Lower leg skin (tissue), 4 donors: ENCODE measurements around the gene MTERF2. TPM values are rescaled to one million over a fixed set of nuclear protein-coding genes. Genes with fewer than 3 reads are reported as not detected.

Experiments used
- DNase-seq, 2 donors: peaks; one replicate each; pipeline ENCODE4 v3.0.0-alpha.2; 2019; ENCODE audit warnings: low spot score in 2 of 2
- H3K4me3 ChIP-seq: fragments of 200-600 bp; sonication (generic); 2 replicates; pipeline ENCODE4 v1.5.1; 2017; ENCODE audit warnings: mild to moderate bottlenecking, low read depth; ENCODE audit not compliant: poor library complexity, severe bottlenecking
- CTCF ChIP-seq, 3 donors: fragments of 450-650 bp; IDR thresholded peaks; one replicate each; pipeline ENCODE4 v1.5.1; 2016; ENCODE audit warnings: antibody characterized with exemption in 3 of 3, mild to moderate bottlenecking in 3 of 3, moderate library complexity in 2 of 3
- POLR2A ChIP-seq, 2 donors: fragments of 450-650 bp; IDR thresholded peaks; one replicate each; pipeline ENCODE4 v1.6.1; 2016 to 2017; ENCODE audit warnings: antibody characterized with exemption in 2 of 2, mild to moderate bottlenecking in 1 of 2, moderate library complexity in 1 of 2
- WGBS, 2 donors: methylation state at CpG; one replicate each; pipeline ENCODE4 v1.1.5; 2018; 5-methylcytosine and 5-hydroxymethylcytosine counted together
- intact Hi-C: fragments of 100-400 bp; cut with DNase I; formaldehyde crosslinking; loops from one replicate; pipeline ENCODE4 v1.15.0; 2023; ENCODE audit warnings: low total_unique reads
- total RNA-seq, 4 donors: library from RNA; depleted of rRNA; stranded (reverse); fragments of >200 nt; gene quantifications; one replicate each; pipeline ENCODE4 v1.1.0, GENCODE V29; 2016

The MTERF2 gene
- total RNA-seq, 4 donors from 2014 or later, result 3.7 to 9.8 (median 8.4) TPM

GRCh38 chr12:106942775-106943174 lies 44.2 kb downstream of the MTERF2 start:
- H3K4me3 ChIP-seq, result no peak overlapping the region
- TF ChIP-seq CTCF (IDR thresholded peaks at IDR 0.05), result no peak
- TF ChIP-seq POLR2A (IDR thresholded peaks at IDR 0.05), result no peak
- DNase-seq, result no peak
- 77 to 98% methylated on average over 2 of the region's 2 CpGs for WGBS, 2 donors
- intact Hi-C loops, result no loop called here

- 70 to 73% methylated on average over 6 of the region's 6 CpGs for WGBS, 2 donors
- DNase-seq, result no peak
- TF ChIP-seq POLR2A (IDR thresholded peaks at IDR 0.05) (no peak), CTCF (IDR thresholded peaks at IDR 0.05) (no peak)
These were observed 45.3 kb downstream of the MTERF2 start for GRCh38 chr12:106941481-106942156.

GRCh38 chr12:106934277-106934676 lies 52.7 kb downstream of the MTERF2 start:
- DNase-seq, result no peak
- intact Hi-C loops, result no loop called here
- H3K4me3 ChIP-seq, result no peak overlapping the region
- no peak for TF ChIP-seq POLR2A (IDR thresholded peaks at IDR 0.05)
- no peak for TF ChIP-seq CTCF (IDR thresholded peaks at IDR 0.05)
- 76 to 82% methylated on average over 3 of the region's 3 CpGs for WGBS, 2 donors

More at GRCh38 chr12:106941481-106942156, 45.3 kb downstream of the MTERF2 start:
- intact Hi-C loops, result no loop called here
- H3K4me3 ChIP-seq, result no peak overlapping the region

Other genes starting within 250 kb of the MTERF2 start
- gene RIC8B, start 212.5 kb downstream of the MTERF2 start, total RNA-seq, result 1 to 10 TPM; 7.0 to 9.1 (median 8.3) TPM
- gene TMEM263, start 31.2 kb downstream of the MTERF2 start, total RNA-seq, result 10 to 100 TPM in 2 of 4 donors, 1 to 10 TPM in 2; 4.6 to 11.9 (median 10.0) TPM
- gene CRY1, start 106.4 kb upstream of the MTERF2 start, total RNA-seq, result 10 to 100 TPM in 2 of 4 donors, 1 to 10 TPM in 2; 7.8 to 39.1 (median 10.1) TPM